ENCODE data around the gene GSTK1.

Gene GSTK1

DNA sequence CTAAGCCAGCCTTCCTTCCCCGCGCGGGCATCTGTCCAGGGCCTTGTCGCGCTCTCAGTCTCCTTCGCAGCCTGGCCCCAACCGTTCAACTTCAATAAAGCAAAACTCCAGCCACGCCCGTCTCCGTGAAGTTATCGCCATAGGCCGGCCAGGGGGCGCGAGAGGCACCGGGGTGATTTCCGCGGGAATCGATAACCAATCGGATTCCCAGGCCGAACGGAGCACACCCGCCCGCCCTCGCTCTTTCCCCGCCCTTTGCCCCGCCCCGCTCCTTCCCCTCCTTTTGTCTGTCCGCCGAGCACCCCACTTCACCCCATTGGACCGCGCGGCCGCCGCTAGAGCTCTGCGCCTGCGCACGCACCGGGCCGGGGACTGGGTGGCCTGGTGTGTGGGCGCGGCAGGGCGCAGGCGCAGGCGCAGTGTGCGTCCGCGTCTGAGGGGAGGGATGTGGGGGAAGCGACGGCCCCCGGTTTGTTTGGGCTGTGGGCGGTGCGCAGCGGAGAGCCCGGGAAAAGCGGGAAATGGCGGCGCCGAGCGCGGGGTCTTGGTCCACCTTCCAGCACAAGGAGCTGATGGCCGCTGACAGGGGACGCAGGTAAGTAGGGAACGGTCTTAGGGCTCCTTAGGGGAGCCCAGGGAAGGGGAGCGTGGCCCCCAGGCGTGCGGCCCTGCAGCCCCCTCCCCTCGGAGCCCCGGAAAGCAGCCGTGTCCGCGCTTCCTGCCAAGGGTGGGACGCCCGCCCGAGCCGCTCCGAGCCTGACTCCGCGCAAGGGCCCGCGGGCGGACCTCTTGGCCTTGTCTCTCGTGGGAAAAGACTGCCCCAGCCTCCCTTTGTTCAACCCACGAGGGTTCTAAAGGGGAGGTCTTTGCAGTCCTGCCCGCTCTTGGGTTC is 24.9 kb downstream of the GSTK1 start, which contains the start of gene CASP2 (continued):
- no peak for TF ChIP-seq ZNF555 (tag by site-specific recombination; conservative IDR thresholded peaks at IDR 0.05)
- TF ChIP-seq ZNF624 (tag by site-specific recombination; IDR thresholded peaks at IDR 0.05) = no peak
- TF ChIP-seq ZNF10 (tag by site-specific recombination; IDR thresholded peaks at IDR 0.05) = no peak
- TF ChIP-seq, protein P1, sequence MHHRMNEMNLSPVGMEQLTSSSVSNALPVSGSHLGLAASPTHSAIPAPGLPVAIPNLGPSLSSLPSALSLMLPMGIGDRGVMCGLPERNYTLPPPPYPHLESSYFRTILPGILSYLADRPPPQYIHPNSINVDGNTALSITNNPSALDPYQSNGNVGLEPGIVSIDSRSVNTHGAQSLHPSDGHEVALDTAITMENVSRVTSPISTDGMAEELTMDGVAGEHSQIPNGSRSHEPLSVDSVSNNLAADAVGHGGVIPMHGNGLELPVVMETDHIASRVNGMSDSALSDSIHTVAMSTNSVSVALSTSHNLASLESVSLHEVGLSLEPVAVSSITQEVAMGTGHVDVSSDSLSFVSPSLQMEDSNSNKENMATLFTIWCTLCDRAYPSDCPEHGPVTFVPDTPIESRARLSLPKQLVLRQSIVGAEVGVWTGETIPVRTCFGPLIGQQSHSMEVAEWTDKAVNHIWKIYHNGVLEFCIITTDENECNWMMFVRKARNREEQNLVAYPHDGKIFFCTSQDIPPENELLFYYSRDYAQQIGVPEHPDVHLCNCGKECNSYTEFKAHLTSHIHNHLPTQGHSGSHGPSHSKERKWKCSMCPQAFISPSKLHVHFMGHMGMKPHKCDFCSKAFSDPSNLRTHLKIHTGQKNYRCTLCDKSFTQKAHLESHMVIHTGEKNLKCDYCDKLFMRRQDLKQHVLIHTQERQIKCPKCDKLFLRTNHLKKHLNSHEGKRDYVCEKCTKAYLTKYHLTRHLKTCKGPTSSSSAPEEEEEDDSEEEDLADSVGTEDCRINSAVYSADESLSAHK (tag by site-specific recombination; IDR thresholded peaks at IDR 0.05) = no peak
- TF ChIP-seq ZFP37 (tag by site-specific recombination; IDR thresholded peaks at IDR 0.05) = peak; percentile 82
- TF ChIP-seq ZNF76 (tag by site-specific recombination; IDR thresholded peaks at IDR 0.05; ENCODE audit: borderline replicate concordance, low read depth) = peak; percentile 56; the same call in 1 of the 2 replicates
- TF ChIP-seq ZNF211 (tag by site-specific recombination; IDR thresholded peaks at IDR 0.05; ENCODE audit: low read depth) = no peak
- TF ChIP-seq, protein P2, sequence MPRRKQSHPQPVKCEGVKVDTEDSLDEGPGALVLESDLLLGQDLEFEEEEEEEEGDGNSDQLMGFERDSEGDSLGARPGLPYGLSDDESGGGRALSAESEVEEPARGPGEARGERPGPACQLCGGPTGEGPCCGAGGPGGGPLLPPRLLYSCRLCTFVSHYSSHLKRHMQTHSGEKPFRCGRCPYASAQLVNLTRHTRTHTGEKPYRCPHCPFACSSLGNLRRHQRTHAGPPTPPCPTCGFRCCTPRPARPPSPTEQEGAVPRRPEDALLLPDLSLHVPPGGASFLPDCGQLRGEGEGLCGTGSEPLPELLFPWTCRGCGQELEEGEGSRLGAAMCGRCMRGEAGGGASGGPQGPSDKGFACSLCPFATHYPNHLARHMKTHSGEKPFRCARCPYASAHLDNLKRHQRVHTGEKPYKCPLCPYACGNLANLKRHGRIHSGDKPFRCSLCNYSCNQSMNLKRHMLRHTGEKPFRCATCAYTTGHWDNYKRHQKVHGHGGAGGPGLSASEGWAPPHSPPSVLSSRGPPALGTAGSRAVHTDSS (tag by site-specific recombination; IDR thresholded peaks at IDR 0.05) = no peak
- no peak for TF ChIP-seq HOXC10 (CRISPR knock-in tag; IDR thresholded peaks at IDR 0.05)
- TF ChIP-seq ZBTB1 (tag by site-specific recombination; IDR thresholded peaks at IDR 0.05) = no peak; the same call in 1 of the 2 replicates
- no peak for TF ChIP-seq ZNF416 (tag by site-specific recombination; IDR thresholded peaks at IDR 0.05)
- no peak for TF ChIP-seq PRDM1 (tag by site-specific recombination; IDR thresholded peaks at IDR 0.05)
- no peak for TF ChIP-seq RBAK (tag by site-specific recombination; IDR thresholded peaks at IDR 0.05)
- TF ChIP-seq, protein P3, sequence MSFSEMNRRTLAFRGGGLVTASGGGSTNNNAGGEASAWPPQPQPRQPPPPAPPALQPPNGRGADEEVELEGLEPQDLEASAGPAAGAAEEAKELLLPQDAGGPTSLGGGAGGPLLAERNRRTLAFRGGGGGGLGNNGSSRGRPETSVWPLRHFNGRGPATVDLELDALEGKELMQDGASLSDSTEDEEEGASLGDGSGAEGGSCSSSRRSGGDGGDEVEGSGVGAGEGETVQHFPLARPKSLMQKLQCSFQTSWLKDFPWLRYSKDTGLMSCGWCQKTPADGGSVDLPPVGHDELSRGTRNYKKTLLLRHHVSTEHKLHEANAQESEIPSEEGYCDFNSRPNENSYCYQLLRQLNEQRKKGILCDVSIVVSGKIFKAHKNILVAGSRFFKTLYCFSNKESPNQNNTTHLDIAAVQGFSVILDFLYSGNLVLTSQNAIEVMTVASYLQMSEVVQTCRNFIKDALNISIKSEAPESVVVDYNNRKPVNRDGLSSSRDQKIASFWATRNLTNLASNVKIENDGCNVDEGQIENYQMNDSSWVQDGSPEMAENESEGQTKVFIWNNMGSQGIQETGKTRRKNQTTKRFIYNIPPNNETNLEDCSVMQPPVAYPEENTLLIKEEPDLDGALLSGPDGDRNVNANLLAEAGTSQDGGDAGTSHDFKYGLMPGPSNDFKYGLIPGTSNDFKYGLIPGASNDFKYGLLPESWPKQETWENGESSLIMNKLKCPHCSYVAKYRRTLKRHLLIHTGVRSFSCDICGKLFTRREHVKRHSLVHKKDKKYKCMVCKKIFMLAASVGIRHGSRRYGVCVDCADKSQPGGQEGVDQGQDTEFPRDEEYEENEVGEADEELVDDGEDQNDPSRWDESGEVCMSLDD (tag by site-specific recombination; IDR thresholded peaks at IDR 0.05) = peak; percentile 97
- peak; percentile 40; the same call in 1 of the 2 replicates for TF ChIP-seq ZNF777 (tag by site-specific recombination; IDR thresholded peaks at IDR 0.05; ENCODE audit: borderline replicate concordance)
- TF ChIP-seq ZNF701 (tag by site-specific recombination; IDR thresholded peaks at IDR 0.05) = no peak
- TF ChIP-seq, protein P4, sequence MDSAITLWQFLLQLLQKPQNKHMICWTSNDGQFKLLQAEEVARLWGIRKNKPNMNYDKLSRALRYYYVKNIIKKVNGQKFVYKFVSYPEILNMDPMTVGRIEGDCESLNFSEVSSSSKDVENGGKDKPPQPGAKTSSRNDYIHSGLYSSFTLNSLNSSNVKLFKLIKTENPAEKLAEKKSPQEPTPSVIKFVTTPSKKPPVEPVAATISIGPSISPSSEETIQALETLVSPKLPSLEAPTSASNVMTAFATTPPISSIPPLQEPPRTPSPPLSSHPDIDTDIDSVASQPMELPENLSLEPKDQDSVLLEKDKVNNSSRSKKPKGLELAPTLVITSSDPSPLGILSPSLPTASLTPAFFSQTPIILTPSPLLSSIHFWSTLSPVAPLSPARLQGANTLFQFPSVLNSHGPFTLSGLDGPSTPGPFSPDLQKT (IDR thresholded peaks at IDR 0.05; ENCODE audit: borderline replicate concordance, low read depth, low read length) = no peak
- TF ChIP-seq GLIS2 (tag by site-specific recombination; IDR thresholded peaks at IDR 0.05) = peak; percentile 97
- 0 out of 2 replicates have a peak, but pooled peaks have one; percentile 35 for TF ChIP-seq ZNF146 (tag by site-specific recombination; IDR thresholded peaks at IDR 0.05)
- TF ChIP-seq, protein P5, sequence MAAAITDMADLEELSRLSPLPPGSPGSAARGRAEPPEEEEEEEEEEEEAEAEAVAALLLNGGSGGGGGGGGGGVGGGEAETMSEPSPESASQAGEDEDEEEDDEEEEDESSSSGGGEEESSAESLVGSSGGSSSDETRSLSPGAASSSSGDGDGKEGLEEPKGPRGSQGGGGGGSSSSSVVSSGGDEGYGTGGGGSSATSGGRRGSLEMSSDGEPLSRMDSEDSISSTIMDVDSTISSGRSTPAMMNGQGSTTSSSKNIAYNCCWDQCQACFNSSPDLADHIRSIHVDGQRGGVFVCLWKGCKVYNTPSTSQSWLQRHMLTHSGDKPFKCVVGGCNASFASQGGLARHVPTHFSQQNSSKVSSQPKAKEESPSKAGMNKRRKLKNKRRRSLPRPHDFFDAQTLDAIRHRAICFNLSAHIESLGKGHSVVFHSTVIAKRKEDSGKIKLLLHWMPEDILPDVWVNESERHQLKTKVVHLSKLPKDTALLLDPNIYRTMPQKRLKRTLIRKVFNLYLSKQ (tag by site-specific recombination; IDR thresholded peaks at IDR 0.05; ENCODE audit: borderline replicate concordance) = no peak
- peak; percentile 97 for TF ChIP-seq ZFHX2 (tag by site-specific recombination; conservative IDR thresholded peaks at IDR 0.05)
- TF ChIP-seq KLF7 (tag by site-specific recombination; IDR thresholded peaks at IDR 0.05; ENCODE audit: borderline replicate concordance) = peak; percentile 86
- TF ChIP-seq, protein P6, sequence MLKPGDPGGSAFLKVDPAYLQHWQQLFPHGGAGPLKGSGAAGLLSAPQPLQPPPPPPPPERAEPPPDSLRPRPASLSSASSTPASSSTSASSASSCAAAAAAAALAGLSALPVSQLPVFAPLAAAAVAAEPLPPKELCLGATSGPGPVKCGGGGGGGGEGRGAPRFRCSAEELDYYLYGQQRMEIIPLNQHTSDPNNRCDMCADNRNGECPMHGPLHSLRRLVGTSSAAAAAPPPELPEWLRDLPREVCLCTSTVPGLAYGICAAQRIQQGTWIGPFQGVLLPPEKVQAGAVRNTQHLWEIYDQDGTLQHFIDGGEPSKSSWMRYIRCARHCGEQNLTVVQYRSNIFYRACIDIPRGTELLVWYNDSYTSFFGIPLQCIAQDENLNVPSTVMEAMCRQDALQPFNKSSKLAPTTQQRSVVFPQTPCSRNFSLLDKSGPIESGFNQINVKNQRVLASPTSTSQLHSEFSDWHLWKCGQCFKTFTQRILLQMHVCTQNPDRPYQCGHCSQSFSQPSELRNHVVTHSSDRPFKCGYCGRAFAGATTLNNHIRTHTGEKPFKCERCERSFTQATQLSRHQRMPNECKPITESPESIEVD (tag by site-specific recombination; IDR thresholded peaks at IDR 0.05) = no peak
- TF ChIP-seq SALL2 (tag by site-specific recombination; IDR thresholded peaks at IDR 0.05; ENCODE audit: borderline replicate concordance) = no peak

Measured in HEK293 (cell line).